K562 (cell line): ENCODE measurements around the gene FOSL2. TPM values are rescaled to one million over a fixed set of nuclear protein-coding genes. Genes with fewer than 3 reads are reported as not detected.
A peak's percentile ranks its signal among the peaks of the same experiment; 100 is the strongest.

Source experiments
- ATF1 ChIP-seq, 2 experiments: fragments of 450-650 bp in 1 of 2; IDR thresholded peaks; 2 replicates each; pipeline ENCODE4 v1.6.1; 2016; ENCODE audit warnings: missing compliant biosample characterization in 1 of 2, missing genetic modification characterization in 1 of 2
- BRCA1 ChIP-seq, 2 experiments: fragments of 450-650 bp in 1 of 2; sonication (generic) in 1 of 2; formaldehyde crosslinking in 1 of 2; IDR thresholded peaks; 2 replicates each; pipeline versions ENCODE4 v1.5.0 to v1.6.1; 2017 to 2020; ENCODE audit warnings: mild to moderate bottlenecking in 1 of 2, missing genetic modification reagents in 1 of 2
- CEBPB ChIP-seq: fragments of 450-650 bp; IDR thresholded peaks from 2 replicates; pipeline ENCODE4 v1.6.1; 2016; ENCODE audit warnings: missing genetic modification characterization, missing compliant biosample characterization
- CEBPG ChIP-seq, 3 experiments: fragments of 200-800 bp in 1 of 3; sonication (Bioruptor generic) in 1 of 3; sonication (generic) in 1 of 3; formaldehyde crosslinking in 1 of 3; IDR thresholded peaks in 2 of 3; conservative IDR thresholded peaks in 1 of 3; 2 replicates each; pipeline versions ENCODE4 v1.6.1 to v1.8.0; 2016 to 2022; ENCODE audit warnings: missing compliant biosample characterization in 2 of 3, missing genetic modification characterization in 2 of 3, mild to moderate bottlenecking in 1 of 3, missing genetic modification reagents in 1 of 3
- DPF2 ChIP-seq: fragments of 450-650 bp; IDR thresholded peaks from 2 replicates; pipeline ENCODE4 v1.6.1; 2016
- ELF2 ChIP-seq: fragments of 250-450 bp; sonication (Bioruptor Pico); IDR thresholded peaks from 2 replicates; pipeline ENCODE4 v1.5.0; 2021; ENCODE audit warnings: mild to moderate bottlenecking
- JUNB ChIP-seq: fragments of 450-650 bp; formaldehyde crosslinking; conservative IDR thresholded peaks from 2 replicates; pipeline ENCODE4 v1.4.0; 2020; ENCODE audit warnings: mild to moderate bottlenecking
- KAT8 ChIP-seq: fragments of 450-650 bp; IDR thresholded peaks from 2 replicates; pipeline ENCODE4 v1.6.1; 2016; ENCODE audit warnings: low read depth, mild to moderate bottlenecking
- KLF1 ChIP-seq: fragments of 450-650 bp; IDR thresholded peaks from 2 replicates; pipeline ENCODE4 v1.6.1; 2016; ENCODE audit warnings: missing genetic modification characterization, missing compliant biosample characterization
- NR2C1 ChIP-seq, 2 experiments: fragments of 450-650 bp; IDR thresholded peaks; 2 replicates each; pipeline ENCODE4 v1.6.1; 2017; ENCODE audit warnings: mild to moderate bottlenecking in 2 of 2, antibody characterized with exemption in 1 of 2, inconsistent platforms in 1 of 2, missing compliant biosample characterization in 1 of 2, missing genetic modification characterization in 1 of 2
- PHTF2 ChIP-seq: fragments of 250-450 bp; sonication (Bioruptor Pico); IDR thresholded peaks from 2 replicates; pipeline ENCODE4 v1.5.0; 2021; ENCODE audit warnings: mild to moderate bottlenecking
- SMAD4 ChIP-seq: fragments of 250-450 bp; sonication (Bioruptor Pico); conservative IDR thresholded peaks from 2 replicates; pipeline ENCODE4 v1.8.0; 2021; ENCODE audit warnings: inconsistent platforms, mild to moderate bottlenecking, moderate library complexity
- SRF ChIP-seq, 2 experiments: fragments of 250-450, 450-650 bp in 1 of 2; sonication (Bioruptor Pico) in 1 of 2; sonication (generic) in 1 of 2; formaldehyde crosslinking; IDR thresholded peaks; 2 replicates each; pipeline versions ENCODE4 v1.5.0 to v1.5.1; 2020 to 2022; ENCODE audit warnings: mild to moderate bottlenecking in 1 of 2, missing genetic modification reagents in 1 of 2
- STAT5A ChIP-seq: IDR thresholded peaks from 2 replicates; pipeline ENCODE4 v1.6.1; 2012; ENCODE audit warnings: low read length, inconsistent platforms, borderline replicate concordance
- polyA plus RNA-seq, 8 experiments: library from polyadenylated mRNA; depleted of rRNA in 4 of 8; stranded (reverse) in 5 of 8; unstranded in 3 of 8; fragments of >200 nt; fragmentation: Nextera tagmentation in 2 of 8; fragmentation: Illumina TruSeq in 1 of 8; extraction: Ambion mirVana in 2 of 8; extraction: Trizol in 1 of 8; gene quantifications; 2 replicates each; pipeline versions ENCODE4 v1.2.1 to v1.2.3, GENCODE V29; 2011 to 2014; ENCODE audit warnings: inconsistent platforms in 1 of 8, missing spikeins in 1 of 8
- total RNA-seq, 7 experiments: library from RNA; depleted of rRNA in 6 of 7; stranded (reverse); fragments of >200 nt in 6 of 7; fragmentation: Illumina TruSeq in 2 of 7; extraction: Trizol in 2 of 7; gene quantifications; 2 replicates each; pipeline versions ENCODE4 v1.2.1 to v1.2.3, GENCODE V29; 2011 to 2021; ENCODE audit warnings: low replicate concordance in 1 of 7
- TF ChIP-seq, protein P1 (sequence below): fragments of 200-800 bp; sonication (Bioruptor generic); IDR thresholded peaks from 2 replicates; pipeline ENCODE4 v1.6.1; 2017; ENCODE audit warnings: missing genetic modification characterization, missing compliant biosample characterization
- TF ChIP-seq, protein P2 (sequence below): fragments of 250-450 bp; sonication (Bioruptor Pico); IDR thresholded peaks from 2 replicates; pipeline ENCODE4 v1.4.0; 2020
- TF ChIP-seq, protein P3 (sequence below), 2 experiments: fragments of 450-650 bp in 1 of 2; sonication (generic) in 1 of 2; formaldehyde crosslinking in 1 of 2; IDR thresholded peaks in 1 of 2; conservative IDR thresholded peaks in 1 of 2; 2 replicates each; pipeline versions ENCODE4 v1.6.1 to v1.8.1; 2016 to 2023; ENCODE audit warnings: mild to moderate bottlenecking in 2 of 2, moderate library complexity in 2 of 2, inconsistent platforms in 1 of 2, missing genetic modification reagents in 1 of 2

Gene FOSL2
- total and polyA plus RNA-seq, 9 of the 15 experiments (the other 6 are each of a cell fraction or from before 2014, with no cell fraction given) = 0.04 to 2.9 (median 0.80) TPM

DNA sequence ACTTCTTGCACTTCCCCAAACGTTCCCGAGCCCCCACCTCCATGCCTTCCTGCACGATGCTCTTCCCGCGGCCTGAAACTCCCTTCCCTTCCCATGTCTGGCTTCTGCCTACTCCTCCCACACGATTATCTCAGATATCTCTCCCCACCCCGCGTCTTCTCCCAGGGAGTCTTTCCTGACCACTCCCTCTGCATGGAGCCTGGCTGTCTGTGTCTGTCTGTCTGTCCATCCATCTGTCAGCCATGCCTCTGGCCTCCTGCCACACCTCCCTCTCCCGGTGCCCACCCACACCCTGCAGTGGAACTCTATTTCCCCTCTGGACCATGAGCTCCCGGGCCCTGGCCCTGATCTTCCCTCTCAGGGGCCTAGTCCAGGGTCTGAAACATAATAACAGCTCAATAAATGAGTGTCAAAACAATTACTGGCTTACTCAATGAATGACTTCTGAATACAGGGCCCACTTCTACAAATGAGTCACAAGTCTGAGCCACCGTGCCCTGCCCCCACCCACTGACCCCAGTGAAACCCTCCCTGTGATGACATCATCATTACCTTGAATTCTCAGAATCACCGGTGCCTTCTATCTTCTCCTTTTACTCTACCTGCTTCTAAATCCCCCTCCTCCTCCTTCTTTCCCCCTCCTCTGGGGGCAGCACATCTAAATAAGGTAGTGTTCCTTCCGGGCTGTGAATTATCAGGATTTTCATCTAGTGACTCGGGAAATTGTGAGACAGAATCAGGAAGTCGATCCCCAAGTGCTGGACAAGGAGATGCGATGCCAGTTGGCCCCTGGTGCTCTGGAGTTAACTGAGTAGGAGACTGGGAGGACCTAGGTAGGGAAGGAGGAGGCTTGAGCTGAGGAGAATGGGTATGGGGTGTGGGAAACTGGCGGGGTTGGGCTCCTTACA is 57.1 kb downstream of the FOSL2 start (continued):
- TF ChIP-seq CEBPG (CRISPR knock-in tag; IDR thresholded peaks at IDR 0.05) = no peak
- peak in 1 of 2 experiments; percentile 61; a peak in 2 of 4 replicates for TF ChIP-seq CEBPG (tag; conservative IDR thresholded peaks at IDR 0.05 in 1 of 2, IDR thresholded peaks at IDR 0.05 in 1 of 2)
- no peak for TF ChIP-seq NR2C1 (IDR thresholded peaks at IDR 0.05)
- TF ChIP-seq NR2C1 (tag; IDR thresholded peaks at IDR 0.05) = 0 out of 2 replicates have a peak, but pooled peaks have one; percentile 30
- peak; percentile 64; the same call in 1 of the 2 replicates for TF ChIP-seq DPF2
- peak; percentile 12; the same call in 1 of the 2 replicates for TF ChIP-seq STAT5A
- TF ChIP-seq, protein P1, sequence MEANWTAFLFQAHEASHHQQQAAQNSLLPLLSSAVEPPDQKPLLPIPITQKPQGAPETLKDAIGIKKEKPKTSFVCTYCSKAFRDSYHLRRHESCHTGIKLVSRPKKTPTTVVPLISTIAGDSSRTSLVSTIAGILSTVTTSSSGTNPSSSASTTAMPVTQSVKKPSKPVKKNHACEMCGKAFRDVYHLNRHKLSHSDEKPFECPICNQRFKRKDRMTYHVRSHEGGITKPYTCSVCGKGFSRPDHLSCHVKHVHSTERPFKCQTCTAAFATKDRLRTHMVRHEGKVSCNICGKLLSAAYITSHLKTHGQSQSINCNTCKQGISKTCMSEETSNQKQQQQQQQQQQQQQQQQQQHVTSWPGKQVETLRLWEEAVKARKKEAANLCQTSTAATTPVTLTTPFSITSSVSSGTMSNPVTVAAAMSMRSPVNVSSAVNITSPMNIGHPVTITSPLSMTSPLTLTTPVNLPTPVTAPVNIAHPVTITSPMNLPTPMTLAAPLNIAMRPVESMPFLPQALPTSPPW = peak; percentile 36
- no peak for TF ChIP-seq KAT8
- TF ChIP-seq, protein P2, sequence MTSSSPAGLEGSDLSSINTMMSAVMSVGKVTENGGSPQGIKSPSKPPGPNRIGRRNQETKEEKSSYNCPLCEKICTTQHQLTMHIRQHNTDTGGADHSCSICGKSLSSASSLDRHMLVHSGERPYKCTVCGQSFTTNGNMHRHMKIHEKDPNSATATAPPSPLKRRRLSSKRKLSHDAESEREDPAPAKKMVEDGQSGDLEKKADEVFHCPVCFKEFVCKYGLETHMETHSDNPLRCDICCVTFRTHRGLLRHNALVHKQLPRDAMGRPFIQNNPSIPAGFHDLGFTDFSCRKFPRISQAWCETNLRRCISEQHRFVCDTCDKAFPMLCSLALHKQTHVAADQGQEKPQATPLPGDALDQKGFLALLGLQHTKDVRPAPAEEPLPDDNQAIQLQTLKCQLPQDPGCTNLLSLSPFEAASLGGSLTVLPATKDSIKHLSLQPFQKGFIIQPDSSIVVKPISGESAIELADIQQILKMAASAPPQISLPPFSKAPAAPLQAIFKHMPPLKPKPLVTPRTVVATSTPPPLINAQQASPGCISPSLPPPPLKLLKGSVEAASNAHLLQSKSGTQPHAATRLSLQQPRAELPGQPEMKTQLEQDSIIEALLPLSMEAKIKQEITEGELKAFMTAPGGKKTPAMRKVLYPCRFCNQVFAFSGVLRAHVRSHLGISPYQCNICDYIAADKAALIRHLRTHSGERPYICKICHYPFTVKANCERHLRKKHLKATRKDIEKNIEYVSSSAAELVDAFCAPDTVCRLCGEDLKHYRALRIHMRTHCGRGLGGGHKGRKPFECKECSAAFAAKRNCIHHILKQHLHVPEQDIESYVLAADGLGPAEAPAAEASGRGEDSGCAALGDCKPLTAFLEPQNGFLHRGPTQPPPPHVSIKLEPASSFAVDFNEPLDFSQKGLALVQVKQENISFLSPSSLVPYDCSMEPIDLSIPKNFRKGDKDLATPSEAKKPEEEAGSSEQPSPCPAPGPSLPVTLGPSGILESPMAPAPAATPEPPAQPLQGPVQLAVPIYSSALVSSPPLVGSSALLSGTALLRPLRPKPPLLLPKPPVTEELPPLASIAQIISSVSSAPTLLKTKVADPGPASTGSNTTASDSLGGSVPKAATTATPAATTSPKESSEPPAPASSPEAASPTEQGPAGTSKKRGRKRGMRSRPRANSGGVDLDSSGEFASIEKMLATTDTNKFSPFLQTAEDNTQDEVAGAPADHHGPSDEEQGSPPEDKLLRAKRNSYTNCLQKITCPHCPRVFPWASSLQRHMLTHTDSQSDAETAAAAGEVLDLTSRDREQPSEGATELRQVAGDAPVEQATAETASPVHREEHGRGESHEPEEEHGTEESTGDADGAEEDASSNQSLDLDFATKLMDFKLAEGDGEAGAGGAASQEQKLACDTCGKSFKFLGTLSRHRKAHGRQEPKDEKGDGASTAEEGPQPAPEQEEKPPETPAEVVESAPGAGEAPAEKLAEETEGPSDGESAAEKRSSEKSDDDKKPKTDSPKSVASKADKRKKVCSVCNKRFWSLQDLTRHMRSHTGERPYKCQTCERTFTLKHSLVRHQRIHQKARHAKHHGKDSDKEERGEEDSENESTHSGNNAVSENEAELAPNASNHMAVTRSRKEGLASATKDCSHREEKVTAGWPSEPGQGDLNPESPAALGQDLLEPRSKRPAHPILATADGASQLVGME = no peak
- no peak for TF ChIP-seq ELF2 (CRISPR knock-in tag)
- TF ChIP-seq CEBPB (tag) = peak; percentile 12; the same call in 1 of the 2 replicates
- TF ChIP-seq PHTF2 (CRISPR knock-in tag) = no peak
- TF ChIP-seq JUNB (CRISPR knock-in tag) = peak; percentile 27; the same call in 1 of the 2 replicates
- TF ChIP-seq, protein P3, sequence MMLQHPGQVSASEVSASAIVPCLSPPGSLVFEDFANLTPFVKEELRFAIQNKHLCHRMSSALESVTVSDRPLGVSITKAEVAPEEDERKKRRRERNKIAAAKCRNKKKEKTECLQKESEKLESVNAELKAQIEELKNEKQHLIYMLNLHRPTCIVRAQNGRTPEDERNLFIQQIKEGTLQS (IDR thresholded peaks at IDR 0.05) = peak; percentile 99
- TF ChIP-seq, protein P3 (CRISPR knock-in tag; conservative IDR thresholded peaks at IDR 0.05) = no peak
- no peak for TF ChIP-seq KLF1
- no peak for TF ChIP-seq BRCA1 (IDR thresholded peaks at IDR 0.05)
- TF ChIP-seq BRCA1 (CRISPR knock-in tag; IDR thresholded peaks at IDR 0.05) = no peak
- peak in 1 of 2 experiments; percentile 90; a peak in 2 of 4 replicates for TF ChIP-seq SRF (CRISPR knock-in tag; IDR thresholded peaks at IDR 0.05)
- TF ChIP-seq ATF1 (CRISPR knock-in tag; IDR thresholded peaks at IDR 0.05) = no peak
- TF ChIP-seq ATF1 (tag; IDR thresholded peaks at IDR 0.05) = peak; percentile 34; the same call in 1 of the 2 replicates
- TF ChIP-seq SMAD4 (CRISPR knock-in tag) = peak; percentile 57
